ENCODE measurements around the gene UNCX.

The UNCX gene

GRCh38 chr7:1256621-1257020 lies 23.9 kb downstream of the UNCX start:
- no peaks in the 10 kb centered on the region for H3K9me3 ChIP-seq (ENCODE audit: control insufficient read depth, insufficient read depth, low read length)
- no peak overlapping the region for H3K4me3 ChIP-seq (ENCODE audit: low read length)
- TF ChIP-seq, protein P1, sequence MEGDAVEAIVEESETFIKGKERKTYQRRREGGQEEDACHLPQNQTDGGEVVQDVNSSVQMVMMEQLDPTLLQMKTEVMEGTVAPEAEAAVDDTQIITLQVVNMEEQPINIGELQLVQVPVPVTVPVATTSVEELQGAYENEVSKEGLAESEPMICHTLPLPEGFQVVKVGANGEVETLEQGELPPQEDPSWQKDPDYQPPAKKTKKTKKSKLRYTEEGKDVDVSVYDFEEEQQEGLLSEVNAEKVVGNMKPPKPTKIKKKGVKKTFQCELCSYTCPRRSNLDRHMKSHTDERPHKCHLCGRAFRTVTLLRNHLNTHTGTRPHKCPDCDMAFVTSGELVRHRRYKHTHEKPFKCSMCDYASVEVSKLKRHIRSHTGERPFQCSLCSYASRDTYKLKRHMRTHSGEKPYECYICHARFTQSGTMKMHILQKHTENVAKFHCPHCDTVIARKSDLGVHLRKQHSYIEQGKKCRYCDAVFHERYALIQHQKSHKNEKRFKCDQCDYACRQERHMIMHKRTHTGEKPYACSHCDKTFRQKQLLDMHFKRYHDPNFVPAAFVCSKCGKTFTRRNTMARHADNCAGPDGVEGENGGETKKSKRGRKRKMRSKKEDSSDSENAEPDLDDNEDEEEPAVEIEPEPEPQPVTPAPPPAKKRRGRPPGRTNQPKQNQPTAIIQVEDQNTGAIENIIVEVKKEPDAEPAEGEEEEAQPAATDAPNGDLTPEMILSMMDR (IDR thresholded peaks at IDR 0.05; ENCODE audit: low read depth, low read length, poor library complexity, severe bottlenecking) = no peak
- TF ChIP-seq EZH2phosphoT487 (IDR thresholded peaks at IDR 0.05; ENCODE audit: borderline replicate concordance, low read length) = no peak
- H3K36me3 ChIP-seq (ENCODE audit: control insufficient read depth, low read length) = no peaks in the 10 kb centered on the region
- no peaks in the 10 kb centered on the region for H3K79me2 ChIP-seq (ENCODE audit: control insufficient read depth, low read length)
- 0 out of 2 replicates have a peak, but pooled peaks cover 2% of the 10 kb centered on the region for H3K27me3 ChIP-seq (ENCODE audit: control insufficient read depth, low read length)
- no peak overlapping the region for H3K27ac ChIP-seq (ENCODE audit: low read depth, low read length)
- H4K20me1 ChIP-seq (ENCODE audit: control insufficient read depth, insufficient read depth, low read depth, low read length) = no peaks in the 10 kb centered on the region
- no peak overlapping the region for H3K4me2 ChIP-seq (ENCODE audit: low read length)
- H3K9me2 ChIP-seq (replicated peaks; ENCODE audit: control insufficient read depth, low read length) = no peaks in the 10 kb centered on the region
- no peaks in the 10 kb centered on the region for H3K4me1 ChIP-seq (ENCODE audit: control insufficient read depth, low read length)
- no peaks in the 10 kb centered on the region for H3F3A ChIP-seq (ENCODE audit: control insufficient read depth, insufficient read depth)

DNA sequence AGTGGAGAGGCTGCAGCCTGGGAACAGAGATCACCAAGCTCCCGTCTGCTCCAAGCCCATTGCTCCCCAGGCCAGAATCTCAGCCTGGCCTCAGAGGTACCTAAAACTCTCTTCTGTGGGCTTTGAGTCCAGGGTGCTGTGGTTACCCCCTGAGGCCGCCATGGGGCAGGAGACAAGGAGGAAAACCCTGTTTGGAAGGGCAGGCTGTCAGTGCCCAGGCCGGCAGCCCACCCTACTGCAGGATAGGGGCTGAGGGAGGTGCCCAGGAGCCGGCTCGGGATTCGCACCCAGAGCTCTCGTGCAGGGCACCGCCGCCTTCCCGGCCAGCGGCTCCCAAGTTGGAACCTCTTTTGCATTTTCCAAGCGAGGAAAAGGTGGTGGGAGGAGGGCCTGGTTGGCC lies 24.5 kb downstream of the UNCX start:
- TF ChIP-seq, protein P1 (IDR thresholded peaks at IDR 0.05; ENCODE audit: low read depth, low read length, poor library complexity, severe bottlenecking) = no peak
- no peak for TF ChIP-seq EZH2phosphoT487 (IDR thresholded peaks at IDR 0.05; ENCODE audit: borderline replicate concordance, low read length)
- Histone ChIP-seq H3F3A (ENCODE audit: control insufficient read depth, insufficient read depth) (no peaks in the 10 kb centered on the region), H3K27ac (ENCODE audit: low read depth, low read length) (no peak overlapping the region), H3K36me3 (ENCODE audit: control insufficient read depth, low read length) (no peaks in the 10 kb centered on the region), H3K4me3 (ENCODE audit: low read length) (no peak overlapping the region), H3K4me1 (ENCODE audit: control insufficient read depth, low read length) (no peaks in the 10 kb centered on the region), H4K20me1 (ENCODE audit: control insufficient read depth, insufficient read depth, low read depth, low read length) (no peaks in the 10 kb centered on the region), H3K9me2 (replicated peaks; ENCODE audit: control insufficient read depth, low read length) (no peaks in the 10 kb centered on the region), H3K9me3 (ENCODE audit: control insufficient read depth, insufficient read depth, low read length) (no peaks in the 10 kb centered on the region), H3K27me3 (ENCODE audit: control insufficient read depth, low read length) (0 out of 2 replicates have a peak, but pooled peaks cover 2% of the 10 kb centered on the region), H3K79me2 (ENCODE audit: control insufficient read depth, low read length) (no peaks in the 10 kb centered on the region), H3K4me2 (ENCODE audit: low read length) (no peak overlapping the region)

GRCh38 chr7:1257863-1258262 lies 25.2 kb downstream of the UNCX start:
- Histone ChIP-seq H3K9me3 (ENCODE audit: control insufficient read depth, insufficient read depth, low read length) (no peaks in the 10 kb centered on the region), H4K20me1 (ENCODE audit: control insufficient read depth, insufficient read depth, low read depth, low read length) (no peaks in the 10 kb centered on the region), H3K4me2 (ENCODE audit: low read length) (no peak overlapping the region), H3K4me3 (ENCODE audit: low read length) (no peak overlapping the region), H3K27ac (ENCODE audit: low read depth, low read length) (no peak overlapping the region), H3K4me1 (ENCODE audit: control insufficient read depth, low read length) (no peaks in the 10 kb centered on the region), H3K9me2 (replicated peaks; ENCODE audit: control insufficient read depth, low read length) (no peaks in the 10 kb centered on the region), H3K79me2 (ENCODE audit: control insufficient read depth, low read length) (no peaks in the 10 kb centered on the region), H3K36me3 (ENCODE audit: control insufficient read depth, low read length) (no peaks in the 10 kb centered on the region), H3K27me3 (ENCODE audit: control insufficient read depth, low read length) (no peaks in the 10 kb centered on the region), H3F3A (ENCODE audit: control insufficient read depth, insufficient read depth) (no peaks in the 10 kb centered on the region)
- TF ChIP-seq, protein P1 (IDR thresholded peaks at IDR 0.05; ENCODE audit: low read depth, low read length, poor library complexity, severe bottlenecking) = no peak

All from DOHH2 (cell line).